A673 (cell line): ENCODE results near the gene EXOC4. TPM values are rescaled to one million over a fixed set of nuclear protein-coding genes. Genes with fewer than 3 reads are reported as not detected.

Source experiments
- BruUV-seq: library from RNA; stranded (reverse); fragments of 400-500 nt; replicated peaks from 2 replicates; lab custom pipeline; 2021; lab: Mats Ljungman, UMichigan
- CTCF ChIA-PET: fragments of 300-600 bp; sonication (Branson Sonifier 250); formaldehyde crosslinking; loops from one replicate; lab custom pipeline; 2022; ENCODE audit warnings: antibody characterized with exemption; lab: Charles Lee
- POLR2A ChIA-PET: fragments of 300-600 bp; sonication (Branson Sonifier 250); formaldehyde crosslinking; loops from one replicate; lab custom pipeline; 2022; ENCODE audit warnings: antibody characterized with exemption; ENCODE audit not compliant: low non-redundant PET; lab: Charles Lee
- DNase-seq: peaks from one replicate; pipeline ENCODE4 v3.0.0-alpha.2; 2015; ENCODE audit warnings: low spot score
- H3K27ac ChIP-seq: fragments of 200-600 bp; sonication (generic); 2 replicates; pipeline ENCODE4 v1.5.1; 2016; ENCODE audit warnings: mixed run types, low read depth, mild to moderate bottlenecking, mixed read lengths, antibody characterized with exemption, low read length; ENCODE audit not compliant: poor library complexity, severe bottlenecking
- H3K27me3 ChIP-seq: fragments of 200-600 bp; sonication (generic); replicated peaks from 2 replicates; pipeline ENCODE4 v1.6.1; 2017; ENCODE audit warnings: mixed run types, low read depth, mild to moderate bottlenecking, mixed read lengths, antibody characterized with exemption, low read length; ENCODE audit not compliant: insufficient read depth, poor library complexity
- H3K36me3 ChIP-seq: fragments of 200-600 bp; sonication (generic); 2 replicates; pipeline ENCODE4 v1.6.1; 2016; ENCODE audit warnings: mixed run types, mild to moderate bottlenecking, mixed read lengths, antibody characterized with exemption, low read length; ENCODE audit not compliant: insufficient read depth, poor library complexity, severe bottlenecking
- H3K4me1 ChIP-seq: fragments of 200-600 bp; sonication (generic); 2 replicates; pipeline ENCODE4 v1.6.1; 2017; ENCODE audit warnings: mixed run types, mild to moderate bottlenecking, mixed read lengths, antibody characterized with exemption, low read length; ENCODE audit not compliant: insufficient read depth, poor library complexity, severe bottlenecking
- H3K4me3 ChIP-seq: fragments of 200-600 bp; sonication (generic); 2 replicates; pipeline ENCODE4 v1.5.1; 2016; ENCODE audit warnings: low read depth, mixed run types, mild to moderate bottlenecking, mixed read lengths, low read length; ENCODE audit not compliant: poor library complexity, severe bottlenecking
- H3K9me3 ChIP-seq: fragments of 200-600 bp; sonication (generic); 2 replicates; pipeline ENCODE4 v1.6.1; 2016; ENCODE audit warnings: mixed run types, low read depth, mild to moderate bottlenecking, mixed read lengths, antibody characterized with exemption, low read length; ENCODE audit not compliant: poor library complexity, severe bottlenecking
- CTCF ChIP-seq: fragments of 300-800, 200-600 bp; sonication (generic); conservative IDR thresholded peaks from 2 replicates; pipeline ENCODE4 v1.5.1; 2017; ENCODE audit warnings: low read depth, mild to moderate bottlenecking, antibody characterized with exemption, low read length, moderate library complexity, mixed read lengths
- EZH2 ChIP-seq: fragments of 200-600 bp; sonication (generic); IDR thresholded peaks from 2 replicates; pipeline ENCODE4 v1.6.1; 2017; ENCODE audit warnings: borderline replicate concordance, low read depth, mild to moderate bottlenecking, mixed read lengths, antibody characterized with exemption, low read length; ENCODE audit not compliant: poor library complexity, severe bottlenecking
- intact Hi-C: fragments of 100-400 bp; cut with micrococcal nuclease; formaldehyde crosslinking; loops from one replicate; pipeline ENCODE4 v1.10.0; 2022; ENCODE audit not compliant: unreplicated experiment
- total RNA-seq: library from RNA; stranded (reverse); gene quantifications from 2 replicates; pipeline ENCODE4 v1.2.3, GENCODE V29; 2021

The EXOC4 gene
- total RNA-seq, 1 experiment from 2014 or later, result 66.1 TPM

- Histone ChIP-seq H3K4me1 (no peaks in the 10 kb centered on the region), H3K36me3 (no peaks in the 10 kb centered on the region), H3K9me3 (no peaks in the 10 kb centered on the region), H3K27me3 (peaks cover 14% of the 10 kb centered on the region), H3K27ac (no peak overlapping the region), H3K4me3 (no peak overlapping the region)
- POLR2A ChIA-PET, result no interaction called here
- no peak for DNase-seq
- BruUV-seq, result no TSS peak
- CTCF ChIA-PET, result no interaction called here
- TF ChIP-seq CTCF (no peak), EZH2 (no peak)
- intact Hi-C loops, result loop anchor here (10.0 kb wide), 1 partner anchor 200 kb away; no protein-coding TSS in a partner anchor
These were observed 17.7 kb upstream of the EXOC4 start for GRCh38 chr7:133234961-133235875.

DNA sequence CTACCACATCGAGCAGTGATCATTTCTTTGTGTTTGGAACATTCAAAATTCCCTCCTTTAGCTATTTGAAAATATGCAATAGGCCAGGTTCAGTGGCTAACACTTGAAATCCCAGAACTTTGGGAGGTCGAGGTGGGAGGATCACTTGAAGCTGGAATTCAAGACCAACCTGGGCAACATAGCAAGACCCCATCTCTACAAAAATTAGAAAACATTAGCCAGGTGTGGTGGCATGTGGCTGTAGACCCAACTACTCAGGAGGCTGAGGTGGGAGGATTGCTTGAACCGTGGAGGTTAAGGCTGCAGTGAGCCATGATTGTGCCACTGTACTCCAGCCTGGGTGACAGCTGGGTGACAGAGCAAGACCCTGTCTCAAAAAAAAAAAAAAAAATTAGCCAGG is 15.3 kb upstream of the EXOC4 start:
- ChIA-PET POLR2A (no interaction called here), CTCF (no interaction called here)
- BruUV-seq, result no TSS peak
- intact Hi-C loops, result loop anchor here (10.0 kb wide), 1 partner anchor 197 kb away; no protein-coding TSS in a partner anchor
- no peak overlapping the region for H3K4me3 ChIP-seq
- H3K27ac ChIP-seq, result no peak overlapping the region
- H3K36me3 ChIP-seq, result no peaks in the 10 kb centered on the region
- H3K9me3 ChIP-seq, result no peaks in the 10 kb centered on the region
- H3K4me1 ChIP-seq, result no peaks in the 10 kb centered on the region
- no peak for TF ChIP-seq CTCF
- TF ChIP-seq EZH2, result no peak
- no peak for DNase-seq
- H3K27me3 ChIP-seq, result peaks cover 10% of the 10 kb centered on the region

GRCh38 chr7:133240302-133240701 is 12.6 kb upstream of the EXOC4 start:
- BruUV-seq, result no TSS peak
- POLR2A ChIA-PET, result no interaction called here
- Histone ChIP-seq H3K4me1 (no peaks in the 10 kb centered on the region), H3K27me3 (peaks cover 13% of the 10 kb centered on the region), H3K27ac (no peak overlapping the region), H3K4me3 (no peak overlapping the region), H3K9me3 (no peaks in the 10 kb centered on the region), H3K36me3 (no peaks in the 10 kb centered on the region)
- intact Hi-C loops, result no loop called here
- CTCF ChIA-PET, result no interaction called here
- no peak for DNase-seq
- TF ChIP-seq EZH2 (no peak), CTCF (no peak)
